SK-N-SH (cell line): ENCODE results near the gene KRT27.

ENCODE experiments used
- EP300 ChIP-seq, 2 experiments: IDR thresholded peaks; 2 replicates each; pipeline versions ENCODE4 v1.4.0 to v1.6.1; 2012; ENCODE audit warnings: borderline replicate concordance in 1 of 2, low read depth in 1 of 2, low read length in 1 of 2
- FOXJ3 ChIP-seq: sonication (generic); formaldehyde crosslinking; IDR thresholded peaks from 2 replicates; pipeline ENCODE4 v1.5.1; 2020; ENCODE audit warnings: mild to moderate bottlenecking, missing genetic modification reagents
- POLR2AphosphoS5 ChIP-seq: IDR thresholded peaks from 2 replicates; pipeline ENCODE4 v1.6.1; 2012; ENCODE audit warnings: low read depth, low read length
- TF ChIP-seq, protein P1 (sequence below): fragments of 200-600 bp; sonication (generic); IDR thresholded peaks from 2 replicates; pipeline ENCODE4 v1.6.1; 2017; ENCODE audit warnings: antibody characterized with exemption, mild to moderate bottlenecking, moderate library complexity
- TF ChIP-seq, protein P2 (sequence below): IDR thresholded peaks from 2 replicates; pipeline ENCODE4 v1.6.1; 2012; ENCODE audit warnings: mild to moderate bottlenecking, low read depth, low read length, moderate library complexity
- TF ChIP-seq, protein P3 (sequence below): fragments of 150-350 bp; IDR thresholded peaks from 2 replicates; pipeline ENCODE4 v1.6.1; 2017; ENCODE audit warnings: antibody characterized with exemption, low read length, low read depth, borderline replicate concordance

GRCh38 chr17:40753804-40754203 lies 28.5 kb downstream of the KRT27 start:
- TF ChIP-seq FOXJ3 (CRISPR knock-in tag) (no peak), POLR2AphosphoS5 (no peak), EP300 (IDR thresholded peaks at IDR 0.05; ENCODE audit: borderline replicate concordance in 1 of 2, low read depth in 1 of 2, low read length in 1 of 2) (no peak)
- TF ChIP-seq, protein P1, sequence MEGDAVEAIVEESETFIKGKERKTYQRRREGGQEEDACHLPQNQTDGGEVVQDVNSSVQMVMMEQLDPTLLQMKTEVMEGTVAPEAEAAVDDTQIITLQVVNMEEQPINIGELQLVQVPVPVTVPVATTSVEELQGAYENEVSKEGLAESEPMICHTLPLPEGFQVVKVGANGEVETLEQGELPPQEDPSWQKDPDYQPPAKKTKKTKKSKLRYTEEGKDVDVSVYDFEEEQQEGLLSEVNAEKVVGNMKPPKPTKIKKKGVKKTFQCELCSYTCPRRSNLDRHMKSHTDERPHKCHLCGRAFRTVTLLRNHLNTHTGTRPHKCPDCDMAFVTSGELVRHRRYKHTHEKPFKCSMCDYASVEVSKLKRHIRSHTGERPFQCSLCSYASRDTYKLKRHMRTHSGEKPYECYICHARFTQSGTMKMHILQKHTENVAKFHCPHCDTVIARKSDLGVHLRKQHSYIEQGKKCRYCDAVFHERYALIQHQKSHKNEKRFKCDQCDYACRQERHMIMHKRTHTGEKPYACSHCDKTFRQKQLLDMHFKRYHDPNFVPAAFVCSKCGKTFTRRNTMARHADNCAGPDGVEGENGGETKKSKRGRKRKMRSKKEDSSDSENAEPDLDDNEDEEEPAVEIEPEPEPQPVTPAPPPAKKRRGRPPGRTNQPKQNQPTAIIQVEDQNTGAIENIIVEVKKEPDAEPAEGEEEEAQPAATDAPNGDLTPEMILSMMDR = no peak
- TF ChIP-seq, protein P2, sequence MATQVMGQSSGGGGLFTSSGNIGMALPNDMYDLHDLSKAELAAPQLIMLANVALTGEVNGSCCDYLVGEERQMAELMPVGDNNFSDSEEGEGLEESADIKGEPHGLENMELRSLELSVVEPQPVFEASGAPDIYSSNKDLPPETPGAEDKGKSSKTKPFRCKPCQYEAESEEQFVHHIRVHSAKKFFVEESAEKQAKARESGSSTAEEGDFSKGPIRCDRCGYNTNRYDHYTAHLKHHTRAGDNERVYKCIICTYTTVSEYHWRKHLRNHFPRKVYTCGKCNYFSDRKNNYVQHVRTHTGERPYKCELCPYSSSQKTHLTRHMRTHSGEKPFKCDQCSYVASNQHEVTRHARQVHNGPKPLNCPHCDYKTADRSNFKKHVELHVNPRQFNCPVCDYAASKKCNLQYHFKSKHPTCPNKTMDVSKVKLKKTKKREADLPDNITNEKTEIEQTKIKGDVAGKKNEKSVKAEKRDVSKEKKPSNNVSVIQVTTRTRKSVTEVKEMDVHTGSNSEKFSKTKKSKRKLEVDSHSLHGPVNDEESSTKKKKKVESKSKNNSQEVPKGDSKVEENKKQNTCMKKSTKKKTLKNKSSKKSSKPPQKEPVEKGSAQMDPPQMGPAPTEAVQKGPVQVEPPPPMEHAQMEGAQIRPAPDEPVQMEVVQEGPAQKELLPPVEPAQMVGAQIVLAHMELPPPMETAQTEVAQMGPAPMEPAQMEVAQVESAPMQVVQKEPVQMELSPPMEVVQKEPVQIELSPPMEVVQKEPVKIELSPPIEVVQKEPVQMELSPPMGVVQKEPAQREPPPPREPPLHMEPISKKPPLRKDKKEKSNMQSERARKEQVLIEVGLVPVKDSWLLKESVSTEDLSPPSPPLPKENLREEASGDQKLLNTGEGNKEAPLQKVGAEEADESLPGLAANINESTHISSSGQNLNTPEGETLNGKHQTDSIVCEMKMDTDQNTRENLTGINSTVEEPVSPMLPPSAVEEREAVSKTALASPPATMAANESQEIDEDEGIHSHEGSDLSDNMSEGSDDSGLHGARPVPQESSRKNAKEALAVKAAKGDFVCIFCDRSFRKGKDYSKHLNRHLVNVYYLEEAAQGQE = no peak
- TF ChIP-seq, protein P3, sequence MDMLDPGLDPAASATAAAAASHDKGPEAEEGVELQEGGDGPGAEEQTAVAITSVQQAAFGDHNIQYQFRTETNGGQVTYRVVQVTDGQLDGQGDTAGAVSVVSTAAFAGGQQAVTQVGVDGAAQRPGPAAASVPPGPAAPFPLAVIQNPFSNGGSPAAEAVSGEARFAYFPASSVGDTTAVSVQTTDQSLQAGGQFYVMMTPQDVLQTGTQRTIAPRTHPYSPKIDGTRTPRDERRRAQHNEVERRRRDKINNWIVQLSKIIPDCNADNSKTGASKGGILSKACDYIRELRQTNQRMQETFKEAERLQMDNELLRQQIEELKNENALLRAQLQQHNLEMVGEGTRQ = no peak
